ENCODE results near the gene DAB1. TPM values are rescaled to one million over a fixed set of nuclear protein-coding genes. Genes with fewer than 3 reads are reported as not detected.

Gene DAB1
- total RNA-seq, 1 donor from 2014 or later: 3.1 TPM

- no peak overlapping the region for H3K4me3 Mint-ChIP-seq (ENCODE audit: unreplicated experiment)
- no peaks in the 10 kb centered on the region for H3K9me3 Mint-ChIP-seq (ENCODE audit: unreplicated experiment)
- H3K27ac Mint-ChIP-seq (ENCODE audit: unreplicated experiment): no peak overlapping the region
- no peaks in the 10 kb centered on the region for H3K36me3 Mint-ChIP-seq (ENCODE audit: unreplicated experiment)
- TF ChIP-seq, protein P1, sequence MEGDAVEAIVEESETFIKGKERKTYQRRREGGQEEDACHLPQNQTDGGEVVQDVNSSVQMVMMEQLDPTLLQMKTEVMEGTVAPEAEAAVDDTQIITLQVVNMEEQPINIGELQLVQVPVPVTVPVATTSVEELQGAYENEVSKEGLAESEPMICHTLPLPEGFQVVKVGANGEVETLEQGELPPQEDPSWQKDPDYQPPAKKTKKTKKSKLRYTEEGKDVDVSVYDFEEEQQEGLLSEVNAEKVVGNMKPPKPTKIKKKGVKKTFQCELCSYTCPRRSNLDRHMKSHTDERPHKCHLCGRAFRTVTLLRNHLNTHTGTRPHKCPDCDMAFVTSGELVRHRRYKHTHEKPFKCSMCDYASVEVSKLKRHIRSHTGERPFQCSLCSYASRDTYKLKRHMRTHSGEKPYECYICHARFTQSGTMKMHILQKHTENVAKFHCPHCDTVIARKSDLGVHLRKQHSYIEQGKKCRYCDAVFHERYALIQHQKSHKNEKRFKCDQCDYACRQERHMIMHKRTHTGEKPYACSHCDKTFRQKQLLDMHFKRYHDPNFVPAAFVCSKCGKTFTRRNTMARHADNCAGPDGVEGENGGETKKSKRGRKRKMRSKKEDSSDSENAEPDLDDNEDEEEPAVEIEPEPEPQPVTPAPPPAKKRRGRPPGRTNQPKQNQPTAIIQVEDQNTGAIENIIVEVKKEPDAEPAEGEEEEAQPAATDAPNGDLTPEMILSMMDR (IDR thresholded peaks at IDR 0.05; ENCODE audit: partially characterized antibody, unreplicated experiment): no peak
- H3K27me3 Mint-ChIP-seq (ENCODE audit: unreplicated experiment): no peaks in the 10 kb centered on the region
- no peak for DNase-seq
- H3K4me1 Mint-ChIP-seq (ENCODE audit: low read depth, unreplicated experiment): no peaks in the 10 kb centered on the region
Observed at GRCh38 chr1:57124768-57125446, 299.0 kb downstream of the DAB1 start.

GRCh38 chr1:57124170-57124569 lies 299.7 kb downstream of the DAB1 start:
- no peaks in the 10 kb centered on the region for H3K9me3 Mint-ChIP-seq (ENCODE audit: unreplicated experiment)
- TF ChIP-seq, protein P1 (IDR thresholded peaks at IDR 0.05; ENCODE audit: partially characterized antibody, unreplicated experiment): no peak
- H3K27me3 Mint-ChIP-seq (ENCODE audit: unreplicated experiment): no peaks in the 10 kb centered on the region
- no peak for DNase-seq
- no peaks in the 10 kb centered on the region for H3K4me1 Mint-ChIP-seq (ENCODE audit: low read depth, unreplicated experiment)
- H3K27ac Mint-ChIP-seq (ENCODE audit: unreplicated experiment): no peak overlapping the region
- H3K4me3 Mint-ChIP-seq (ENCODE audit: unreplicated experiment): no peak overlapping the region
- H3K36me3 Mint-ChIP-seq (ENCODE audit: unreplicated experiment): no peaks in the 10 kb centered on the region

- TF ChIP-seq, protein P1 (IDR thresholded peaks at IDR 0.05; ENCODE audit: partially characterized antibody, unreplicated experiment): no peak
- no peaks in the 10 kb centered on the region for H3K36me3 Mint-ChIP-seq (ENCODE audit: unreplicated experiment)
- H3K4me1 Mint-ChIP-seq (ENCODE audit: low read depth, unreplicated experiment): no peaks in the 10 kb centered on the region
- no peaks in the 10 kb centered on the region for H3K27me3 Mint-ChIP-seq (ENCODE audit: unreplicated experiment)
- H3K4me3 Mint-ChIP-seq (ENCODE audit: unreplicated experiment): no peak overlapping the region
- DNase-seq: no peak
- no peaks in the 10 kb centered on the region for H3K9me3 Mint-ChIP-seq (ENCODE audit: unreplicated experiment)
- no peak overlapping the region for H3K27ac Mint-ChIP-seq (ENCODE audit: unreplicated experiment)
Observed at GRCh38 chr1:57122031-57122430, 301.8 kb downstream of the DAB1 start.

DNA sequence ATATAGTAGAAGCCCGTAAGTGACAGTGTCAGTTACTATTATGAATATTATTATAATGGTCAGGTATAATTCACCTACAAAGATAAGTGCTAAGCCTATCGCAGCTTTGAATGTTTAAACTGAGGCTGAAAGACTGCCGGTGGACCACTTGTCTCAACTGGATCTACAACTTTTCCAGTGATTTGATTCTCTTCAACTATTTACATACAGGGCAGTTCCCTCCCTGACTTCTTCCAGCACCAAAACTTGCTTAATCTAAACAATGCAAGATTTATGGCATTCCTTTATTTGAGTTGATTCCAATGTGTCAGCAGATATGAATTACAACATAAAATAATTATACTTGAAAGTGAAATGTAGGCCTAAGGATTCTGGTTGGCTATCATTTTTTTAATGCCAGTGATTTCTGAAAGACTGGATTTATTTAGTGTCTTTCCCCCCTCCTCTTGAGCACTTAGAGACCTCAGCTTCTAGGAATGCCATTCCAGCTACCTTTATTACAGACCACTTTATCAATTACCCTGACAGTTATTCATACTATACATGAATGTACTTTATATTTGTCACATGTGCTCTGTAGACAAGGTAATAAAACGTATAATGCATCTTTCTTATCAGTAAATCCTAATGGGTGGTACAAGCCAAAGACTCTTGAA lies 304.8 kb downstream of the DAB1 start:
- Mint-ChIP-seq H3K4me1 (ENCODE audit: low read depth, unreplicated experiment) (no peaks in the 10 kb centered on the region), H3K4me3 (ENCODE audit: unreplicated experiment) (no peak overlapping the region), H3K9me3 (ENCODE audit: unreplicated experiment) (no peaks in the 10 kb centered on the region), H3K27ac (ENCODE audit: unreplicated experiment) (no peak overlapping the region), H3K27me3 (ENCODE audit: unreplicated experiment) (no peaks in the 10 kb centered on the region), H3K36me3 (ENCODE audit: unreplicated experiment) (no peaks in the 10 kb centered on the region)
- no peak for DNase-seq
- TF ChIP-seq, protein P1 (IDR thresholded peaks at IDR 0.05; ENCODE audit: partially characterized antibody, unreplicated experiment): no peak

DNA sequence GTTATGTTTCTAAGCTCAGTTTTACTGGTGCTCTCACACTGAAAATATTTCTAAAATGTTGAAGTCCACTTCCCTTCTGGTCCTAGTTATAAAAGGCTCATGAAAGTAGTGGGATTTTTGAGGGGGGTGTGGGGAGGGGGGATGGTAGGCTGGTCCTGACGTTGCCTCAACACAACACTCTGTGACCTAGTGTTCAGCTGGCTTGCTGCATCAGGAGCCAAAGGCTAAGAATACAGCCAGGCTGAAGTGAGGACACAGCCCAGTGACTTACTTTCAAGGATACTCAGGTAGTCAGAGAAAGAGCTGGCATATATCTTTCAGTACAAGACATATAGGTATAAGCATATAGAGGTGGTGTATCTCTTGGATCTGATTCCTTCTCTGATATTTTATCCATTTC lies 306.1 kb downstream of the DAB1 start:
- no peaks in the 10 kb centered on the region for H3K27me3 Mint-ChIP-seq (ENCODE audit: unreplicated experiment)
- no peaks in the 10 kb centered on the region for H3K36me3 Mint-ChIP-seq (ENCODE audit: unreplicated experiment)
- no peak for DNase-seq
- no peak overlapping the region for H3K4me3 Mint-ChIP-seq (ENCODE audit: unreplicated experiment)
- no peak overlapping the region for H3K27ac Mint-ChIP-seq (ENCODE audit: unreplicated experiment)
- TF ChIP-seq, protein P1 (IDR thresholded peaks at IDR 0.05; ENCODE audit: partially characterized antibody, unreplicated experiment): no peak
- no peaks in the 10 kb centered on the region for H3K4me1 Mint-ChIP-seq (ENCODE audit: low read depth, unreplicated experiment)
- no peaks in the 10 kb centered on the region for H3K9me3 Mint-ChIP-seq (ENCODE audit: unreplicated experiment)

All from glutamatergic neuron (in vitro differentiated cells).